Stimulated activated CD8-positive, alpha-beta memory T cell treated with anti-CD3 and anti-CD28 coated beads, Interleukin-12 subunit alpha, Interleukin-12 subunit beta, amount 100 ng/mL, for 1 hour (primary cell): ENCODE measurements around the gene NELFB.
A peak's percentile ranks its signal among the peaks of the same experiment; 100 is the strongest.

Experiments
- DNase-seq: peaks from one replicate; pipeline ENCODE4 v3.0.0-alpha.2; 2020; ENCODE audit warnings: low read depth

Gene NELFB

GRCh38 chr9:137303151-137303892, 48.2 kb downstream of the NELFB start:
- no peak for DNase-seq

GRCh38 chr9:137303893-137304382, 48.8 kb downstream of the NELFB start:
- no peak for DNase-seq

- DNase-seq, result no peak
Measured at GRCh38 chr9:137304383-137305059, 49.4 kb downstream of the NELFB start.

- peak; percentile 24 for DNase-seq
Measured at GRCh38 chr9:137305060-137305797, 50.1 kb downstream of the NELFB start.

GRCh38 chr9:137305798-137306065, 50.6 kb downstream of the NELFB start:
- no peak for DNase-seq

DNA sequence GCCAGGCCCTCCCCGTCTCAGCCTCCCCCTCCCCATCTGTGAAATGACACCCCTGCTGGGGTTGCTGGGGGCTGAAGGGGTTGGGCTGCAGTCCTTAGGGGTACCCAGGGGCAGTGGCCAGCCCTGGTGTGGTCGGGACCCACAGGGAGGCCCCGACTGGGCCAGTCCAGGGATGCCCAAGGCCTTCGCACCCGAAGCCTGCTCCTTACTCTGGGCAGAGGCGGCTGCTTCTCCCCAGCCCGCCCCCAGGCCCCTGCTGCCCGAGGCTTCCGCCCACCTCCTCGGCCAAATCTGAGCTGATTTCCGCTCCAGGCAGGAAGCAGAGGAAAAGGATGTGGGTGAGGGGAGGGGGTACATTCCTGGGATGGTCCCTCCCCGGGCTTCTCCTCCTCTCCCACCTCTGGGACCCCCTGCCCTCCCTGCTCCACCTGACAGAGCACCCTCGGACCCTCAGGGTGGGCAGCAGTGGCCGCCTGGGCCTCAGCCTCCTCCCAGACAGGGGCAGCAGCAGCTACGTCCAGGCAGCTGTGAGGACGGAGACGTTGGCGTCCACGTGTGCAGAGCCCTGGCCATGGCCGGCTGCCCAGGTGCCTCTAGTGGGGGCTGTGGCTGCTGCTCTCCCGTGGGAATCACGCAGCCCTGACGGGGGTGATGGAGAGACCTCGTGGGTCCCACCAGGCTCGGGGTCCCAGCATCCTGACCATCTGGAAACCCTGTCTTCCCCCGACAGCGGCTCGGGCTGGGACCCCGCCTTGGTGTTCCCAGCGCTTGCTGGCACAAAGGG, 51.1 kb downstream of the NELFB start:
- DNase-seq, result no peak

- DNase-seq, result no peak
Measured at GRCh38 chr9:137306850-137307254, 51.7 kb downstream of the NELFB start.

DNA sequence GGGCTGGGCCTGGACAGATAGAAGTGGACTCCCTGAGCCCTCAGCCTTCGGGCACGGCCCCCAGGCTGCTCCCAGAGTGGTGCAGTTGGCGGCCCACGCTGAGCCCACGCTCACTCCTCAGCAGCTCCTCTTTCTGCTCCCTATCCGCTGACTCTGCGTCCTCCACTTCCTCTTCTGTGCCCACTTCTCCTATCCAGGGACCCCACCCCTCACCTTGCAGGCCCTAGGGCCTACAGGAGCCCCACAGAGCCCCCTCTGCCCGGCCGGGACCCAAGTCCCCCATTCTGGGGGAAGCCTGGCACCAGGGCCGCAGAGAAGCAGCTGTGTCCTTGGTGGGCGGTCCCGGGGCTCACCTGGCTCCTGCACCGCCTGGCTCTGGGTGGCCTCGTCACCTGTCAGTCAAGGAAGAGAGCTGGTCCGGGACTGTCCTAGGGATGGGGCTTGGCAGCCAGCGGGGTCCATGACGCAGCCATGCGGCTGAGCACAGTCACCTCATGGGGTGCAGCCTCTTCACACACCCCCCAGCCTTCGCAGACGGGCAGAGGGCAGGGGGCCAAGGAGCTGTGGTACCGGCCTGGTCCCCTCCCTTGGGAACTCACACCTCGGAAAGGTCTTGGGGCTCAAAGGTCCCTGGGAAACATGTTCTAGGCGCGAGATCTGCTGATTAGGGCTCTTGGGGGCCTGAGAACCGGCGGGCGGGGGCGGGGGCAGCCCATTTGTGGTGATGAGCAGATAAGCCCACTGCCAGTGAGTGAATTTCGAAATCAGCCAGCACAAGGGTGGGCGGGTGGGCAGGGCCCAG, 52.3 kb downstream of the NELFB start:
- no peak for DNase-seq

DNA sequence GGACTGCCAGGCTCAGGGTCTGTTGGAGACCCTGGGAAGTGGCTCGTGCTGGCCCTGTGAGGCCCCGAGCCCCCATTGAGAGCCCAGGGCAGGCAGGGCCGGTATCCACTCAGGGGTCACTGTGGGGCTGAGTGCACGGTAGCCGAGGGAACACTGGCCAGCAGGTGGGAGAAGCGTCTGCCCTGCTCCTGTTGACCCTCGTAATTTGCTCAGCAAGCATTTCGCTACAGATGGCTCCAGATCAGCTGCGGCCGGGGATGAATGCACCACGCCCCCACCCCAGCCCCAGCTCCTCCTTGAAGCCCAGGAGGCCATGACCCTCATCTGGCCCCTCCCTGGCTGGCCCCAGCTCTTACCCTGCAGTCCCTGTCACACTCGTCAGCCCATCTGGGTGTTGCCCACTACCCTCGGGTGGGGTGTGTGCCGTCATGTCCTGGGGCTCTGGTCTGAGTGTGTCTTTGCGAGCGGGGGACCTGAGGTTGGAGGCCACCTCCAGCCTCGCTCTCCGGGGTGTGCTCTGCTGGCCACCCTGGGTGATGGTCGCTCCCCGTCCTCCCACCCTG, 53.0 kb downstream of the NELFB start:
- DNase-seq, result no peak

GRCh38 chr9:137309368-137310188, 54.5 kb downstream of the NELFB start:
- DNase-seq, result no peak

- DNase-seq, result no peak
Measured at GRCh38 chr9:137310189-137311052, 55.3 kb downstream of the NELFB start.

- DNase-seq, result no peak
Measured at GRCh38 chr9:137311171-137311985, 56.3 kb downstream of the NELFB start.

DNA sequence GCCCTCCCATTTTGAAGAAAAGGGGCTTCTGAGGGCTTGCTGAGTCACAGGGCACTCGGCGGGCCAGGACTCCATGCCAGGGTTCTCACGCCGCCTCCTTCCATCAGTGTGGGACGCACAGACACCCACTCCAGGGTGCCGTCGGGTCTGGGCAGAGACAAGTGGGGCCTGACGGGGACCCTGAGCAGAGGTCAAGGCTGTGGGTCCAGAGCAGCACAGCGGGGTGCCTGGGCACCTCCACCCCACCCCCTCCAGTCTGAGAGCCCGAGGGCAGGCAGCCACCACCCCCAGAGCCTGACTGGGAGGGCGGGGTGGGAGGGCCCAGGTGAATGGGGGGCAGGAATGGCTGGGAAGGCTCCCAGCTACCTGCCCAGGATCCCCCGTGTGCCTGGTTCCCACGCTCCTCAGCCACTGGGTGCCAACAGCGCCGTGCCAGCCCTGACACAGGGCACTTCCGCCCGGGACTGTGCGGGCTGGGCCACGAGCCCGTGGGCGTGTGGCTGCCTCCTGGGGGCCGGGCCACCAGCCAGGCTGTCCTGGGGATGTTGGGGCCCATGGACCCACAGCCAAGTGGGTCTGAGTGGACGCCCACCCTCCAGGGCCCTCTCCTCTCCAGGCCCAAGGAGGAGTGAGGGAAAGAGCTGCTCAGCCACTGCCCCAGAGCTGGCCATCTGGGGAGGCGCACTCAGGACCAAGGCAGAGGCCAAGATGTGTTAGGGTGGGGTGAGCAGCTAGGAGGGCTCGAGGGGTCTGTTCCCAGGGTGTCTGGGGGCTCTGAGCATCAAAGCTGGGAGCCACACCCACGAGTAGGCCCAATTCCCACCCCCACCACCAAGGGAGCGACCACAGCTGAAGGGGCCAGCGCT, 57.1 kb downstream of the NELFB start:
- no peak for DNase-seq

GRCh38 chr9:137312852-137313325, 57.8 kb downstream of the NELFB start:
- DNase-seq, result no peak

- no peak for DNase-seq
Measured at GRCh38 chr9:137313326-137313936, 58.3 kb downstream of the NELFB start.

DNA sequence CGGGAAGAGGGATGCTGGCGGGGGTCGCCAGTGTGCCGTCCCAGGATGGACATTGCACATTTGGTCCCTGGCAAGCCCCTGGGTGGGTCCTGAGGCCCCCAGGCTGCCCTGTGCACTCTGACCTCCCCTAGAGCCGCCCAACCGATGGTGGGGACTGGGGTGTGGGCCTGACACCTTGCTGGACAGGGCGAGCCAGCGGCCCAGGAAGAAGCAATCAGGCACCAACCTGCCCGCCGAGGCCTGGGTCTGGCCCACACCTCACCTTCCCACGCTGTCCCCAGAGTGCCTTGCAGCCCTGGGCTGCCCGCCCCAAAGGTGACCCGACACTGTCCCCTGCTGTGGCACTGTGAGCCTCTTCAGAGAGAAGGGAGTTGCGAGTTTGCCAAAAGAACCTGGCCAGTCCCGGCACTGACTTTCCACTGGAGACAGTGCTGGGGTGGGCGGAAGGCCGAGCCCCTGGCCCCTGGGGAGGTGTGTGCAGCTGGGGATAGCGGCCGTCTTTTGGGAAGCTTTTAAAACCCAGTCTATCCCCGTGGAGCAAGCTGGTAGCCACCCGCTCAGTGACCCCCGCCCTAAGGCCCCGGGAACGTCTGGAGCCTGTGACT, 58.9 kb downstream of the NELFB start:
- DNase-seq, result no peak
